Measurements from ENCODE around the gene AGBL3. TPM values are rescaled to one million over a fixed set of nuclear protein-coding genes. Genes with fewer than 3 reads are reported as not detected.
"Not testable (repeated sequence)": the region's sequence is repeated elsewhere in the genome, so short reads cannot be mapped to it uniquely, and the experiment has no call there.

AGBL3 gene
- polyA plus RNA-seq, 1 donor = 17.1 TPM

- DNase-seq = no peak
Observed at GRCh38 chr7:135075716-135076115, 89.4 kb downstream of the AGBL3 start.

- no peak for DNase-seq
Observed at GRCh38 chr7:135076882-135077281, 90.6 kb downstream of the AGBL3 start.

GRCh38 chr7:135077642-135078041 is 91.3 kb downstream of the AGBL3 start:
- DNase-seq = no peak

- no peak for DNase-seq
Observed at GRCh38 chr7:135078051-135078450, 91.7 kb downstream of the AGBL3 start.

GRCh38 chr7:135079068-135079467 is 92.8 kb downstream of the AGBL3 start:
- DNase-seq = no peak

GRCh38 chr7:135083005-135083404 is 96.7 kb downstream of the AGBL3 start:
- no peak for DNase-seq

- no peak for DNase-seq
Observed at GRCh38 chr7:135088566-135088965, 102.3 kb downstream of the AGBL3 start.

GRCh38 chr7:135091717-135092116 is 105.4 kb downstream of the AGBL3 start:
- no peak for DNase-seq

GRCh38 chr7:135094472-135095237 is 108.3 kb downstream of the AGBL3 start:
- no peak for DNase-seq

GRCh38 chr7:135095450-135095849 is 109.1 kb downstream of the AGBL3 start:
- DNase-seq = no peak

GRCh38 chr7:135098391-135098790 is 112.1 kb downstream of the AGBL3 start:
- DNase-seq = no peak

GRCh38 chr7:135100856-135101255 is 114.5 kb downstream of the AGBL3 start:
- no peak for DNase-seq

- no peak for DNase-seq
Observed at GRCh38 chr7:135102372-135102771, 116.1 kb downstream of the AGBL3 start.

GRCh38 chr7:135109562-135109961 is 123.3 kb downstream of the AGBL3 start:
- no peak for DNase-seq

- no peak for DNase-seq
Observed at GRCh38 chr7:135109976-135110375, 123.7 kb downstream of the AGBL3 start.

GRCh38 chr7:135111379-135111778 is 125.1 kb downstream of the AGBL3 start:
- no peak for DNase-seq

GRCh38 chr7:135114622-135115021 is 128.3 kb downstream of the AGBL3 start:
- no peak for DNase-seq

- DNase-seq = no peak
Observed at GRCh38 chr7:135117096-135117495, 130.8 kb downstream of the AGBL3 start.

- DNase-seq = no peak
Observed at GRCh38 chr7:135121868-135122267, 135.6 kb downstream of the AGBL3 start.

GRCh38 chr7:135124631-135125030 is 138.3 kb downstream of the AGBL3 start:
- not testable (repeated sequence) for DNase-seq

- DNase-seq = no peak
Observed at GRCh38 chr7:135128931-135129330, 142.6 kb downstream of the AGBL3 start.

GRCh38 chr7:135129579-135129978 is 143.3 kb downstream of the AGBL3 start:
- DNase-seq = no peak

GRCh38 chr7:135143885-135144668 is 157.8 kb downstream of the AGBL3 start:
- no peak for DNase-seq
